Fibroblast of skin of left quadriceps (primary cell): ENCODE measurements around the gene CXCR4.

ENCODE experiments used
- DNase-seq, 2 experiments: peaks; one replicate each; pipeline ENCODE4 v3.0.0-alpha.2; 2013; ENCODE audit warnings: low read depth in 2 of 2

The CXCR4 gene

GRCh38 chr2:136117909-136118818 lies at the start of gene CXCR4:
CXCR4 (minus strand) TSS chr2:136118149; CDS start chr2:136118060, 89 bp downstream.
- no peak for DNase-seq

DNA sequence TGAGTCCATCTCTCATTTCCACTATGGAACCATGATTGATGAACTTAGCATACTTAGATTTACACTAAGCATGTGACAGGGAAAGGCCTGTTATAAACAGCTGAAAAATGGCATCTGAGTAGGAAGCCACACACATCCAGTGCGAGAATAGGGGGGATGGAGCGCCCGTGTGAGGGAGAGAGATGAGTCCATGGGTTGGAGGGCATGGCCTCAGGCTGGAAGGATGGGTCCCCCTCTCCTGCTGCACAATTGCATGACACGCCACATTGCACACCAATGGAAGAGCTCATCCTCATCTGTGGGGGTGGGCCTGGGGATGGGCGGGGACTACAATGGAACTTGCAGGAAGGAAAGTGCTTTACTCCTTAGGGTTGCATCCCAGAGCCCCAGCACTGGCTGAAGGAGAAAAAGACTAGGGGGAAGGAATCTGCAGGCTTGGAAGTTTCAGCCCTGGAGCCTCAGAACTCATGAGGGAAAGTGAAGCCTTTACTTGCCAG lies 46.4 kb upstream of the CXCR4 start:
- DNase-seq, result no peak

DNA sequence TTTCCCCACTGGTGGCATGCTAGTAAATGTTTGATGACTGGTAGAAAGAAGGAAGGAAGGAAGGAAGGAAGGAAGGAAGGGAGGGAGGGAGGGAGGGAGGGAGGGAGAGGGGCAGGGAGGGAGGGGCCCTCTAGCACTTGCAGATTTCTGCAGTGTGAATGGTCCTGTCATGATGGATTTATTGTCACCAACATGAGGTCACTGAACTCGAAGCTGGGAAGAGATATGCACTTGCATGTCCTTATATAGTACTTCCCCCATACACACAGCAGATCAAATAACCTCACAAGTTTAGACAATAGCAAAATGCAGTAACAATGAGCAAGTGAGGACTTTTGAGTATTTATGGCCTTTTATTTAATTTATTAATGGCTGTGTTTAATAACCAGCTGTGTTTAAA lies 44.5 kb upstream of the CXCR4 start:
- no peak for DNase-seq

GRCh38 chr2:136156411-136156810 lies 38.5 kb upstream of the CXCR4 start:
- DNase-seq, result no peak

GRCh38 chr2:136154384-136154783 lies 36.4 kb upstream of the CXCR4 start:
- no peak for DNase-seq

GRCh38 chr2:136151021-136151971 lies 33.3 kb upstream of the CXCR4 start:
- no peak for DNase-seq

DNA sequence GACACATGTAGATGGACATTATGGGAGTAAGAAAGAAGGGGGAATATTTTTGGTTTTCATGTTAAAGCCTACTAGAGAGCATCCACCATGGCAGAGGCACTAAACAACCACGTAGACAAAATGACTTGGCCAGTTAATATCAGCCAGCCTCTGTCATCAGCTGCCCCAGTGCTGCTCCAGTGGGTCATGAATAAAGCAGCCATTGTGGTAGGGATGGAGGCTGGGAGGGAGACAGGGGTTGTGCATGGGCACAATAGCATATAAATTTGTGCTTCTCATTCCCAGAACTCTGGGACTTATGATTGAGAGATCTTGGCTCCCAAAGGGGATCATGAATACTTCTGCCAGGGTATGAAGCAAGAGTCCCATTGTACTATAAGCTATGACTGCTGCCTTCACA lies 31.1 kb upstream of the CXCR4 start:
- no peak for DNase-seq

DNA sequence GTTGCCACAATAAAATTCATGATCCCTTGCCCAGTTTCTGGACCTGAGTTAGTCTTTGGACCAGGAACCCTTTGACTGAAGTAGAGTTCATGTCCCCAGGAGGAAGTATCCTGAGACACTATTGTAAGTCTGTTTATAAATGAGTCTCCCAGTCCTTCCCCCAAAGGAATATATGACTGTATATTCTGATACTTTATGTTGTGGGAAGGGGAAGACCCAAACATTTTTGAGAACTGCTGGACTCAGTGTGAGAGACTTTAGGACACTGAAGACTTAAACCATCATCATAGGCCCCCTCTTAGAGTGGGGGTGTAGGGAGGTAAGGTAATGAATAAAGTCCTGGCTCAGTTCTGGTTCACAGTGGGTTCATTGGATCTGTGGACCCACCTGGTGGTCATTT lies 28.6 kb upstream of the CXCR4 start:
- DNase-seq, result no peak

GRCh38 chr2:136143603-136144451 lies 25.9 kb upstream of the CXCR4 start:
- DNase-seq, result no peak

- DNase-seq, result no peak
These were observed 23.7 kb upstream of the CXCR4 start for GRCh38 chr2:136141510-136142149.

DNA sequence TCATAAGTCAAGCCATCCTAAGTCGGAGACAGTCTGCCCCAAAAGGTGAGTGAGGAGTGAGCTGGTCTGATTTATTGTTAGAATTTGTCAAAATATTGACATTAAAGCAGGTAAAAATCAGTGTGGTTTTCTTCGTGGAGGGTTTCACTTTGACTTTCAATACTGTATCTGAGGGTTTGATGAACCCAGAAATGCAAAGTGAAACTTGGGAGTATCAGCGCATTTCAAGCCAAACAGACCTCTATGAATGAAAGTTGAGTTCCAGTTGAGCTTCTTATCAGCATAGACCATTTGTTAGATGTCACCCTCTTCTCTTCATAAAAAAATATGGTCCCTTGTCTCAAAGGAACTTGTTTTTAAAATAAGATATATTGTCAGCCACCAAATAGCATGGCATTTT lies 21.7 kb upstream of the CXCR4 start:
- no peak for DNase-seq

DNA sequence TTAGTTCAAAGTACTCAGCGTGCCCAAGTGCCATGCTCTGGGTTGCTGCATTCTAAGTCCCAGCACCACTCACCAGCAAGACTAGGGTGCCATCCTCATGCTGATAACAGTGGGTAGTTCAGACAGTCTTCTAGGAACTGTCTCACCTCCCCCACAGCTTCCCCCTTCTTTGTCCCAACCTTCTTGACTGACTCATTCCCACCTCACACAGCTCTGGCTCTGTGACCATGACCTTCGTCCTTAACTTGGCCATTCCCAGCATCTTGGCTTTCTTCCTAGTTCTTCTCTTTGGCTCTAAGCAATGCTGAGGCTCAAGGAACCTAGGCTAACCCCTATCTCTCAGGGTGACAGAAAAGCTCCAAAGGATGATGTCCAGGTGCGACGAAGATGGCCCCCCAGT lies 20.0 kb upstream of the CXCR4 start:
- no peak for DNase-seq

DNA sequence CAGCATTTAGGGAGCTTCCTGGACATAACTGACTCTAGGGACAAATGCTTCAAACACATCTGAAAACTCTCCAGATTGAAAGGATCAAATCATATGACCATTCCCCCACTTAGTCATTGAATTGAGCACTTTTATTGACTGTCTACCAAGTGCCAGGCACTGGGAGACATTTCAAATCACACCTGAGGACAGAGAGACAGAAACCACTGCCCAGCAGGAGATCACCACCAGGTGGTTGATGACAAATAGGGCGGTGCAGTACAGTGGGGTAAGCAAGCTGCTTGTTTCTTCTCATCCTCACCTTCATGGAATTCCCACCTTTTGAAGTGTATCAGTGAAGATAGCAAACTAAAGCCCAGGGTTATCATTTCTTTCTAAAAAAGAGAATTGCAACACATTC lies 19.0 kb upstream of the CXCR4 start:
- no peak for DNase-seq

GRCh38 chr2:136135921-136136906 lies 18.3 kb upstream of the CXCR4 start:
- DNase-seq, result no peak

DNA sequence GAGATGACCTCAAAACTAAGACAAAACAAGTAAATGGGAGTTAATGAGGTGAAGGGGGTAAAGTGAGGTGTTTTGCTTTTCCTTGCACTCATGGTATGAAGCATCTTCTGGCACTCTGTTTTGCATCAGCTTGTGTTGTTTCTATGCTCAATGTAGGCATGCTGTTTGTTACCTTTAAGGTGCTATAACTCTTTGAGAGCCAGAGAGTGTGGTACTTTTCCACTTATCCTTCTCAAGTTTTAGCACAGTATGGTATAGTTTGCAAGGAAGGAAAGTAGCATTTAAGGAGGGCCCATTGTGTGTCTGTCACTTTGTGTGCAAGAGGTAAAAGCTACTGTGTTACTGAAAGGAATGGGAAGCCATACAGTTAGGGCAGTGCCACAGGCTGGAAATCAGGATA lies 17.5 kb upstream of the CXCR4 start:
- no peak for DNase-seq

GRCh38 chr2:136134126-136134525 lies 16.2 kb upstream of the CXCR4 start:
- DNase-seq, result no peak

GRCh38 chr2:136133586-136133985 lies 15.6 kb upstream of the CXCR4 start:
- DNase-seq, result no peak

DNA sequence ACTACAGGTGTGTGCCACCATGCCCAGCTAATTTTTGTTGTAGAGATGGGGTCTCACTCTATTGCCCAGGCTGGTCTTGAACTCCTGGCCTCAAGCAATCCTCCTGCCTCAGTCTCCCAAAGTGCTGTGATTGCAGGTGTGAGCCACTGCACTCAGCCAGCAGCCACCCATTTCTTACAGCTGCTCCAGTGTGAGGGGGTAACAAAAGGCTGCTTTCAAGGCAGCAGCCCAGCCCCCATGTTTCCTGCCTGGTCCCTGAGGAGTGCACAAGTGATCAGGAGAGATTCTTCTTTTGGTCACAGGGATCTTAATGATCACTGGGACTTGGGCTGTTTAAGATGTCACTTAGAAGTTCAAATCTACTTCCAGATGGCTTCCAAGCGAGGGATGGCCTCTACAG lies 15.2 kb upstream of the CXCR4 start:
- DNase-seq, result no peak

DNA sequence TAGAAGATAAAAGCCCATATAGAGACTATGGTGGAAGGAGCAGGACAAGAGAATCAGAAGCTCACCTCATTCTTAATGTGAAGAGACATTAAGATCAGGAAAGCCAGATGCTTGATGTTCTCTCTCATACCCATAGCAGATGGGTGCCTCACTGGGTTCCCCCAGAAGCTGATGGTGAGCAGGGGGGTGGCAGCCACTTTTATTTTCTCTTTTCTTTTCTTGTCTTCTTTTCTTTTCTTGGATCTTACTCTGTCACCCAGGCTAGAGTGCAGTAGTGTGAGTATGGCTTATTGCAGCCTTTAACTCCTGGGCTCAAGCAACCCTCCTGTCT lies 14.8 kb upstream of the CXCR4 start:
- DNase-seq, result no peak
